Activated T-helper 1 cell treated with anti-CD3 and anti-CD28 coated beads, Interleukin-2, amount 50 U/mL, for 16 hours (primary cell): ENCODE measurements around the gene VANGL2.

ENCODE experiments used
- DNase-seq, 2 donors: peaks; one replicate each; pipeline ENCODE4 v3.0.0-alpha.2; 2020; ENCODE audit warnings: low read depth in 1 of 2, low spot score in 1 of 2

Gene VANGL2

DNA sequence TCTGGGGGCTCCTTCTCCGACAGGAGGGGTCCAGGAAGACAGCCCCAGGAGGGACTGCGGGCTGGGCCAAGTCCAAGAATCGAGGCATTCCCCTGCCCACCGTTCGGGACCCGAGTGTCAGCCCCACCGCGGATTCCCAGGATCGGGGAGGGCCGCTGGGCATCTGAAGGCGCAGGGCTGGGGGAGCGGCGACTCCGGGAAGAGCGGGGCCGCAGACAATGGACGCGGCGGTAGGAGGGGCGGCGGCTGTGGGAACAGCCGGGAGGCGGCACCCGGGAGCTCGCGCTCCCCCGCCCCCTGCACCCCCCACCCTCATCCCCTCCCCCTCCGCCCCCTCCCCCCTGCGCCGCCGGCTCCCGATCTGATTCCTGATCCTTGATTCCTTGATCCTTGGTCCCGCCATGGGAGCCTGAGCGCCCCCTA lies at the start of gene VANGL2:
VANGL2 (plus strand) TSS at position 342 of the 423 bp plus-strand sequence. CDS start 15,274 bp downstream, outside the sequence.
- no peak for DNase-seq

DNA sequence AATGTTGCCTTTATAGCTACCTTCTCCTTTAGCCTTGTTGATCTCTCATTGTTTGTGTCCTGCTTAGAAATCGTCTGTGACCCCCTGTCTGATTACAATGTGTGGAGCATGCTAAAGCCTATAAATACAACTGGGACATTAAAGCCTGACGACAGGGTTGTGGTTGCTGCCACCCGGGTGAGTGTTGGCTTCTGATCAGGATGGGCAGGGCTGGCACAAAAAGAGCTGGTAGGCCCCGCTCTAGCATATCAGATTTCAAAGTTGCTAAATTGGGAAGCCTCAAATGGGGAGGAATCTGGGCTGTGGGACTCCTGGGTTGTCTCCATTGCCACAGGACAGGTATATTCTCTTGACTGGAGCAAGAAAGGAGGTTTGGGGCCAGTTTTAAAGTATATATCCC lies 48.7 kb upstream of the VANGL2 start:
- no peak for DNase-seq

DNA sequence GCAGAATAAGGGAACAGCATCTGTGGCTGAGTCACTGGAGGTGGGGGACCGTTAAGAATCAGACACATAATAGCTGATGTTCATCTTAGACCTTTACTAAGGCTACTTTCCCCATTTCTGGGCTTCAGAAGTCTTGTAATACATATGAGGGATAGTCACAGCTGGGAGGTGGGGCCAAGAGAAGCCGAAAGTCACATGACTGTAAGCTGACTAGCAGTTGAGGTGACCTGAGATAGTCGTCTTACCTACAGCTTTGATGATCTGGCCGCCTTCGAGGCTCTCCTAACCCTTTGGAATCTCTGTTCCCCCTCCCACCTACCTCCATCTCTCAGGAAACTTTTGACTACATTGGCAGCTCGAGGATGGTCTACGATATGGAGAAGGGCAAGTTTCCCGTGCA lies 47.8 kb upstream of the VANGL2 start:
- DNase-seq: no peak

DNA sequence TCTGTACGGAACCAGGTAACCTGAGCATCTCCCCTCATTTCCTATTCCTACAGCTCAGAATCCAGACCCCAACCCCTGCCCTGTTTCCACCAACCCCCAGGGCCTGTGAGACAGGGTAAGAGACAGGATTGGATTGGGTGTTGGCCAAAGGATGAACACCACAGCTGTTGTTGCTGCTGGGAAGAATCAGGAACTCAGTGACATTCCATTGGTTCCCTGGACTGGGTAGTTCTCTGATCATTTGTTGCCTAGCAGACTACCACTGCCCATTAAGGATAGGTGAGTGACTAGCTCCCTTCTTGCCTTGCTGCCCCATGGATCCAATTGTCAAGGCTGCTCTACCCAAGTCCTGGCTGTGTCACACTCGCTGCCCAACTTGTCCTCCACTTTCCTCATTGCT lies 47.1 kb upstream of the VANGL2 start:
- no peak for DNase-seq

DNA sequence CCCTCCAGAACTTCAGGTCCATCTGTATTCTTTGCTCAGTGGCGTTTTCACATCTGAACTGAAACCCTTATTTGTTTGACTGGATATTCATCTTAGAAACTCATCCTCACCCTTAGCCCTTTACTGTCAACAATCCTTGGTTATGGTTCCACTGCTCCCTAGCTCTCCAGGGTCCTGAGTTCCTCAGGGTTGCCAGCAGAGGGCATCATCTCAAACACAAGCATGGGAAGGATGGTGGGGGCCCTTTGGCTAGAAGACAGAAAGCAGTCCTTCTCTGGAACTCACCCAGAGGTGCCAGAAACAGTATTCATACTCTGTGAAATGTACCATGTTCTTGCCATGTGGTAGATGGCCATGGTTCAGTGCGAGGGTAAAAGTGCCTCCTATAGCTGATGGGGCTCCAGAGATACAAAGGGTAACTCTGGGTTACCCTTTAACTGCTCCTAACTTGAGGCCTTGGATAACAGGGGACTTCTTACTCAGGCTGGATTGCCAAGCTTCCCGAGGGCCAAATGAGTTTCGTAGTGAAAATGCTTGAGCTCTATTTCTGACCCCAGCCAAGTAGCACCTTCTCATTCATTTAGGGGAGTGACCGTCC lies 45.9 kb upstream of the VANGL2 start:
- no peak for DNase-seq

DNA sequence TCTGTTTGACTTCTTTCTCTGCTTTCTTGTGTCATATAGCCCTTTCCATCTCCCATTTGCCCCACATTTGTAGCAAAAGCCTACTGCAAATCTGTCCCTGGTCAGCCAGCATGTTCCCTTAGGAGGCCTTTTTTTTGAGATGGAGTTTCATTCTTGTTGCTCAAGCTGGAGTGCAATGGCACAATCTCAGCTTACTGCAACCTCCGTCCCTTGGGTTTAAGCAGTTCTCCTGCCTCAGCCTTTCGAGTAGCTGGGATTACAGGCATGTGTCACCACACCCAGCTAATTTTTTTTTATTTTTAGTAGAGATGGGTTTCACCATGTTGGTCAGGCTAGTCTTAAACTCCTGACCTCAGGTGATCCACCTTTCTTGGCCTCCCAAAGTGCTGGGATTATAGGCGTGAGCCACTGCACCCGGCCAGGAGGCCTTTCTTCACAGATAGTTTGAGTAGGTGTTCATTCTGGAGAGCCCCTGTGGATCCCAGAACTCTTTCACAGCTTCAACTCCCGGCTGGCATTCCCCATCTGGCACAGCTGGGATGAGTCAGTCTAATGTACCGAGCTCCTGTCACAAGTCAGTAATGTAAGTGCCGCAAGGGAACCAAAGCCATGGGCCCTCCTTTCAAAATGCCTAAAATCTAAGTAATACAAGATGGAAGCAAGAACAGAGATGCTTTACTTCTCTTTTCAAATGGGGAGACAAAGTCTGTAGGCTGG lies 42.9 kb upstream of the VANGL2 start:
- no peak for DNase-seq

DNA sequence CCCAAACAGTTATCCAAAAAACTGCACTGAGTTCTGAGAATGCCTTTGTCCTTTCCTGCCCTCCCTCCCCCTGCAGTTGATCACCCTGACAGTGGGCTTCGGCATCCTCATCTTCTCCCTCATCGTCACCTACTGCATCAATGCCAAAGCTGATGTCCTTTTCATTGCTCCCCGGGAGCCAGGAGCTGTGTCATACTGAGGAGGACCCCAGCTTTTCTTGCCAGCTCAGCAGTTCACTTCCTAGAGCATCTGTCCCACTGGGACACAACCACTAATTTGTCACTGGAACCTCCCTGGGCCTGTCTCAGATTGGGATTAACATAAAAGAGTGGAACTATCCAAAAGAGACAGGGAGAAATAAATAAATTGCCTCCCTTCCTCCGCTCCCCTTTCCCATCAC lies 42.3 kb upstream of the VANGL2 start:
- no peak for DNase-seq

DNA sequence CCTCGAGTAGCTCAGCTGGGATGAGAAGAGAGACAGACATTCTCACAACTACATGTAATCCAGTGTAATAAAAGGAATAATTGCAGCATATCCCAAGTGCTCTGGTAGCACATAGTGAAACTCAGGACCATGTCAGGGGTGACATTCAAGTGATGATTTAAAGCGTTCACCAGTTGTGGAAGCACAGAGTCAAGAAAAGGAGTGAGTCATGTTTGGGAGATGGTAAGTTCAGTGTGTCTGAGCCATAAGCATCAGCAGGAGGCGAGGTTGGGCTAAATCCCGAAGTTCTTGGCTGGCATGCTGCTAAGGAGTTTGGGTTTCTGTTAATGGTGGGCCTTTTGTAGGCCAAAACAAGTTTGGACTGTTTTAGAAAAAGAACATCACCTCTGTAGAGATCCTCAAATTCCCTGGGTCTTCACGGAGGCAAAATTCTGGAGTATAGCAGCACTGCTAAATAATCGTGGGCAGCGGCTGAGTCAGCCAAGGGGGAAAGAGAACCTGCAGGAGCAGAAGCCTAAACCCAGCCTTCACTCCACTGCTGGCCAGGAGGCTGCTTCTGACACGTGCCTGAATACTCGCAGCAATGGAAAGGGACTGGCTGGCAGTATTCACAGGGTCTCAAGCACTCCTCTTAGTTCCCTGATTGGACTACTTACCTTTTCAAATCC lies 40.7 kb upstream of the VANGL2 start:
- DNase-seq: no peak

DNA sequence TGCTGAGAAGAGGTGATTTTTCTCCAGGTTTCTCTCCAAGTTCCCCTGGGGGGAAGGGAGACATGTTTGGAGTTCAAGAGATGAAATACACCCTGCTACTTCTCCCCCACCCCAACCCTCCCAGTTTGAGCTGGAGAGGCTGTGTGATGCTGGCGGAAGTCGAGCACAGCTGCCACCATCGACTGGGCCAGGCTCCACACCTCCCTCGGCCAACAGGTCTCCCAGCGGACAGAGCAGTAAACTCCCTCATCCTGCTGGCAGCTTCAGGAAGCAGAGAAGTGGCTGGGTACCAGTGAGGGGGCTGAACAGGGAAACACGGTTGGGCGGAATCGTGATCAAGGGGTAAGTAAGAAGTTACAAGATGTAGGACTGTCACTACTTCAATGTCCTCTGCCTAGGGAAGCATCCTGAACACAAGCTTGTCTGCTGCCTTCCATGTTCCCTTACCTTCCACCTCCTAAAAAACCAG lies 40.1 kb upstream of the VANGL2 start:
- no peak for DNase-seq

DNA sequence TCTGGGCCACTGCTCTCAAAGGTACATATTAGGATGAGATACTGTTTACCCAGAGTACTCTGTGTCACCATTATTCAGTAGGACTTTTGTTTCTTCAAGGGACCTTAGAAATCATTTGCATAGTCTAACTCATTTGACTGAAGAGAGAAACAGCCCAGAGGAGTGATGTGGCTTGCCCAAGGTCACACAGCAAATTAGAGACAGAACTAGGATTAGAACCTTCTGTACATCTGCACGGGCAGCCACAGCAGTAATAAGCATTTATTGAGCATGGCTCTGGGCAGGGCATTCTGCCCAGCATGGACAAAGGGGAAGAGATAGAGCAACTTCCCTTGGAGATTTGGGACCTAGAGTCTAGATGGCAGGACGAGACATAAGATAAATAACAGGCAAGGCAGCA lies 39.2 kb upstream of the VANGL2 start:
- no peak for DNase-seq

DNA sequence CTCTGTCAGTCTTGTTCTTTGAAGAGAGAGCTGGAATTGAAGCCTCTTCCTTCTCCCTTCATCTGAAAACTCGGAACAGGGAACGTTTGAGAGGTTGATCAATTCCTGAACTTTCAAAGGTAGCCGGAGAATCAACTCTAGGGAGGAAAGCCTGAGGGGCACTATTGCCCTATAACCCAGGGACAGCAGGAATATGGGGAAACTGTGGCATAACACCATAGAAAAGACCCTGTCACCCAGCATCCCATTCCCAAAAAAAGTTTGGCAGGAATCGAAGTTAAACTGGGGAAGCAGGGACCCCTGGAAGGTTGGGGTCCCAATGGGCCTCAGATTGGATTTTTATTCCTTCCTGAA lies 38.6 kb upstream of the VANGL2 start:
- no peak for DNase-seq

DNA sequence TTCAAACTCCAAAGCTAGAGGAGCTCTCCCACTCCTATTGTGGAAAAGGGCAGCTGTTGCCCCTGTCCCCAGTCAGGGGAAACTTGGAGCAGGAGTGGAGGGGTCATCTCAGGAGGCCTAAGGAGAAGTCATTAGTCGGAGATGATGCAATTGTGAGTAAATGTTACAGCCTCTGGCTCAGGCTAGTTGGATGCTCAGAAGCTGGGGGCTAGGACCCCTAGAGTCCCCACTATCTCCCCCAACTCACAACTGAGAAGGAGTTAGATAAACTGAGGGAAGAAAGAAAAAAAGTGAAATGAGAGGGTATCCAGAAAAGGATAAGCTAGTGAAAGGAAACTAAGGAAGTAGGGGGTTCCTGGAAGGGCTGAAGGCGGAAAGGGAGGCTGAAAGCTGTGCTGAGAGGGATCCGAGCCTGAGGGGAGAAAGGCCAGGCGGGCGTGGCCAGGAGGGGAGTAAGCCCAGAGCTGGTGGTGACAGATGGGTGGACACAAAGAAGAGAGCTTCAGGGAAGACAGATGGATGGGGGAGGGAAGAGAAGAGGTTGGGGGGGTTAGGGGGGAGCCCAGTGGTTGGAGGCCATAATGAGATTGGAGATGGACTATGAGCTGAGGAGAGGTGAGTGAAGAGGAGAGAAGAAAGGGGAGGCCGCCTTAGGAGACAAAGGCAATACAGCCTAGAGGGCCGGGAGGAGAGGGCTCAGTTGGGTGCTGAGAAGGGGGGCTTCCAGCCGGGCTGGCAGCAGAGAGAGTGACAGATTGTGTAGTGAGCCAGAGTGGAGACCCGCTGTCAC lies 38.0 kb upstream of the VANGL2 start:
- no peak for DNase-seq

DNA sequence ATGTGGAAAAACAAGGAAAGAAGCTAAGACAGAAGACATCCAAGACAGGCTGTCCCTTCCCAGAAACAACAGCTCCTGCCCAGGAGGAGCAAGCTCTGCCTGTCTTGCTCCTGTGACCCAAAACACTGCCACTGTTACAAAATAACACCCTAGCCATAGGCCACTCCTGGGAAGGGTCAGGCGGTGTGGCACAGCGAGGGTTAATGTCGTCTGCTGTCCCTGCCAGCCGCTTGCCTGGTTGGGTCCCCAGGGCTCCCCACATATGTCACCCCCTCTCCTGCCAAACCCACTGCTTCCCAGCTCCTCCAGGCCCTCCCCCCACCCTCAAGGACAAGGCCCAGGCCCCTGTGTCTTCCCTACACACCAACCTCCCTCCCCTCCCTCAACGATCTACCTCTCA lies 37.4 kb upstream of the VANGL2 start:
- DNase-seq: no peak

DNA sequence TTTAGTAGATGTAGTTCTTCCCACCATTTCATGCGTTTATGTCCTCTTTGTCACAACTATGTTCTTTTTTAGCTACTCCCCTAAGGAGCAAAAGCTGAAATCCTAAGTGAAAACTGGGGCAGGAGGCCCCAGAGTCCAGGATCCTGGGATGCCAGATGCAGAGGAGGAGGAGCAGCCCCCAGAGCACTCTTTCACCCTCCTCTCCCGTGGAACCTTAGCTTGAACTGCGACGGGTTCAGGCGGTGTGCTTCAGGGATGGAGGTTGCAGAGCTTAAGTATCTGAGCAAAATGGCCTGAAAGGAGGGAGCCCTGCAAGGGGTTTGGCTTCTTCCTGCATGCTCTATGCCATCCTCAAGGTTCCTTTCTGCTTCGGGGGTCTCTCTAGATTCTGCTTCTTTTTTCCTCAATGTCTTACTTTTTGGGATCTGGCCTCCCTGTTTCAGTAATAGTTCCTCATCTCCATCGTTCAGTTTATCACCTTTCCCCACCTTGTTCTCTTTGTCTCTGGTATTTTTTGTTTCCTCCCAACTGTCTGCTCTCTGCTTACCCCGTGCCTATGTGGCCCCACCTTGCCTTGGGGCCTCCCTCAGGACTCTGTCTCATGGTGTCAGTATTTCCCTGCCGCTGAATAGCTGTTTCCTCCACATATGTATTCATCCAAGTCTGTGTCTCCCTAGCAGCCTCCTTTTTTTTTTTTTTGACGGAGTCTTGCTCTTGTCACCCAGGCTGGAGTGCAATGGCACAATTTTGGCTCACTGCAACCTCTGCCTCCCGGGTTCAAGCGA lies 36.2 kb upstream of the VANGL2 start:
- no peak for DNase-seq

DNA sequence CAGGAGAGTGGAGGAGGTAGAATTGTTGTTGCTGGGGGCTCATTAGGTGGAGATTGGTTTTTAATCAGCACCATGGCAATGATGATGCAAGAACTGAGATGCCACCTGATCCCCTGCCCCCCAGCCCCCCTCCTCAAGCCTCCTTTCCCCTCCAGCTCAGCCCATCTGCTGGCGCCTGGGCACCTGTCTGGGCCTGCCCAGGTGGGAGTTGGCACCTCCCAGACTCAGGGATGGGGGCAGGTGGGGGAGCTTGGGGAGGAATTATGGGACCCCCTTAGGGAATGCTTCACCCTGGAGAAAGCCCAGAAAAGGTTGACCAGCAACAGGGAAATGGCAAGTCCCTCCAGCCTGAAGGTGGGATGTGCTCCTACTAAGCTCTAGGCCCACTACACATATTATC lies 35.0 kb upstream of the VANGL2 start:
- no peak for DNase-seq

DNA sequence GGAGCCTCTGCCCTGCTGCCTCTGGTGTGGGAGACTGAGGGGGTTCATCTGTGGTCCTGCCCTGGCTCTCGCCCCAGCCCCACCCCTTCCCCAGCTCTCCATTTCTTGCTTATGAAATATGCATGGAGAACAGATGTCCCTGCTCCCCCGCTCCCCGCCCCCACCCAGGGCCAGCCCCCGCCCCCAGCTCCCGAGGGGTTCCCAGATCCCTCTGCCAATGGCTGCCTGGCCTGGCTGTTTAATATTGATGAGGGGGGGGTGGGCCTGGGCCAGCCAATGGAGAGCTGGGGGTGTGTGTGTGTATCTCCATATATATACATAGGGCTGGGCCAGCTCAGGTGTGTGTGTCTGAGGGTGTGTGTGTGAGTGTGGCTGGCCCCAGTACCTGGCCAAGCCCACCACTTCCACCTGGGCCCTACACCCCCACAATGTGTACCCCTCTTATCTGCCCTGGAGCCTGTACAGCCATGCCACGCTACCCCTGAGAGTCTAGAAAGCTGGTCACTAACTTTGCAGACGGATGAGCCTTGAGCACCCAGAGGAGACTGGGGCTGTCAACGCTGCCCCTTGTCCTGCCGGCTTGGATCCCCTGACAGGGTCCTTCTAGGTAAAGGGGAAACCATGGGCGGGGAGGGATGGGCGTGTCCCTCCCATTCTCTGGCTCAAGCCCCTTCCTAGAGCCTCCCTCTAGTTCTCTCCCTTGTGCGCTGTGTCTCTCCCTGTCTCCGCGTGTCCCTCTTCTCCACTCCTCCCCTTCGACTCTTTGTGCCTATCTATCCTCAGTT lies 33.4 kb upstream of the VANGL2 start, which contains the start of gene NHLH1:
NHLH1 (plus strand) TSS at position 341 of the 785 bp plus-strand sequence. CDS start 3,661 bp downstream, outside the sequence.
- DNase-seq: no peak

DNA sequence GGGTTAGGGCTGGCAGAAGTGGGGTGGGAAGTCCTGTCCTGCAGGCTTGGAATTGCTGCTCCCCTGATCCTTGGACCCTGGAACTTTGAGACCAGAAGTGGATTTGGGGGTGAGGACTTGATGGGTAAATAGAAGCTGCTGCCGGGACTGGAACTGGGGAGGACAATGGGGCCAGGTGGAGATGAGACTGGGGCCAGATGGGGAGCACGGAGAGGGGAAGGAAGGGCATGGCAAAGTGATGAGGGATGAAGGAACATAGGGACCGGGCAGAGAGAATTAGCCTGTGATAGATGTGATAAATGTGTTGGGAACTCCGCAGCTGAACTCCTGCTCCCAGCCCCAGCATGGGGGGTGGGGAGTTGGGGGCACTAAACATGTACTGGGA lies 32.9 kb upstream of the VANGL2 start:
- no peak for DNase-seq

DNA sequence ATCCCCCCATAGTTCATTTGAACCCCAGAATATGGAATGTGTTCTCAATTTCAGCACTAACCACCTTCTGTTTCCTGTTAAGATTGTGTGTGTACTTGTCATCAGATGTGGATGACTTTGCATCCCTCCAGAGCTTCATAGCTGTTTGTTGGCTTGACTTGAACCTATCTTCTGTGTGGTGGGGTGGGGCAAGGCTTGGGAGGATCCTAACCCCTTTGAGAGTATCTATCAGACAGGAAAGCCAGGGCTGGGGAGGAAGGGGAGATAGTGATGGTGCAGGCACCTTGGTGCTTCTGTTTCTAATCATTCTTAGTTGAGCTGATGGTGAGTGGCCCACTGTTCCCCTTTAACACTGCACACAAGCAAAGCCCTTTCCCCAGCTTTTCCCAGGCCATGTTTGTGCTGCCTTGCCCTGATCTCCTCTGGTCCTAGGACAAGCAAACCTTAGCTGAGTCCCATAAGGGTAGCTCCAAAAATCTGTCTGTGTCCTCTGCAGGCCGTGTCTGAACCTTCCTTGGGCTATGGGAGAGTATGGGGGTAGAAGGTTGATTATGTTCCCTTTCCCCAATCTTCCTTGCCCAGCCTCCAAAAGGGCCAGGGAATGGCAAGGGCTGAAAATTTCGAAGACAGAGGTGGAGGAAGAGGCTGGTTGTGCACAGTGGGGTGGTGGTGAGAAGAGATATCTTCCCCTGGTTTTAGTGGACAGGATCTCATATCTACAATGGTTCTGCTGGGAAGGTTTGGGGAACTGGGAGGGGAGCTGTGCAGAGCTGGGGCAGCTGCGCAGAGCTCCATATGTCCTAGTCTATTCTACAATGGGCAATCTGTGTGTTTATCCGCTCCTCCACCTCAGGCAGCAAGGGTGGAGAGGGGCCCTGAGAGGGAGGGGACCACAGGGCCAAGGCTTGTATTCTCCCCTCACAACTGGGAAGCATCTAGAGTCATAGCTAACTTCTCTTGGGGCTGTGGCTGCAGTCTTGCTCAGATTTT lies 32.1 kb upstream of the VANGL2 start:
- DNase-seq: no peak

DNA sequence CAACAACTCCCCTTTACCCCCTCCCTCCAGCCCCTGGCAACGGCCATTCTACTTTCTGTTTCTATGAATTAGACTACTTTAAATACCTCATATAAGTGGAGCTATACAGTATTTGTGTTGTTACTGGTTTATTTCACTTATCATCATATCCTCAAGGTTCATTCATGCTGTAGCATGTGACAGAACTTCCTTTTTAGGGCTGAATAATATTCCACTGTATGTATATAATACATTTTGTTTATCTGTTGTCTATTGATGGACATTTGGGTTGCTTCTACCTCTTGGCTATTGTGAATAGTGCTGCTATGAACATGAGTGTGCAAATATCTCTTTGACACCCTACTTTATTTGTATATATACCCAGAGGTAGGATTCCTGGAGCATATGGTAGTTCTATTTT lies 31.3 kb upstream of the VANGL2 start:
- no peak for DNase-seq
